Fibroblast of mammary gland (primary cell): ENCODE results near the gene NIT1.

Source experiments
- DNase-seq: peaks from one replicate; pipeline ENCODE4 v3.0.0-alpha.2; 2010; ENCODE audit warnings: low read depth
- H3K4me3 ChIP-seq: 2 replicates; pipeline ENCODE4 v1.5.1; 2011; ENCODE audit warnings: low read depth, mild to moderate bottlenecking, low read length, moderate library complexity; ENCODE audit not compliant: control insufficient read depth
- CTCF ChIP-seq: conservative IDR thresholded peaks from 2 replicates; pipeline ENCODE4 v1.5.1; 2011; ENCODE audit warnings: low read depth, low read length, inconsistent platforms; ENCODE audit not compliant: control insufficient read depth, insufficient read depth

The NIT1 gene

GRCh38 chr1:161071886-161072371, 46.0 kb upstream of the NIT1 start:
- DNase-seq = peak; percentile 66
- peak; percentile 68 for TF ChIP-seq CTCF
- H3K4me3 ChIP-seq = no peak overlapping the region

GRCh38 chr1:161072751-161073449, 45.0 kb upstream of the NIT1 start:
- no peak for TF ChIP-seq CTCF
- DNase-seq = no peak
- no peak overlapping the region for H3K4me3 ChIP-seq

- no peak overlapping the region for H3K4me3 ChIP-seq
- no peak for DNase-seq
- no peak for TF ChIP-seq CTCF
Observed at GRCh38 chr1:161073474-161074121, 44.3 kb upstream of the NIT1 start.

- DNase-seq = no peak
- no peak overlapping the region for H3K4me3 ChIP-seq
- TF ChIP-seq CTCF = no peak
Observed at GRCh38 chr1:161074676-161075368, 43.1 kb upstream of the NIT1 start.

GRCh38 chr1:161076410-161076809, 41.5 kb upstream of the NIT1 start:
- no peak for DNase-seq
- no peak for TF ChIP-seq CTCF

GRCh38 chr1:161077426-161077825, 40.5 kb upstream of the NIT1 start:
- TF ChIP-seq CTCF = no peak
- H3K4me3 ChIP-seq = no peak overlapping the region
- no peak for DNase-seq

More at GRCh38 chr1:161076410-161076809, 41.5 kb upstream of the NIT1 start:
- no peak overlapping the region for H3K4me3 ChIP-seq
